Activated CD8-positive, alpha-beta T cell treated with anti-CD3 and anti-CD28 coated beads for 36 hours (primary cell): ENCODE results near the gene ELANE. TPM values are rescaled to one million over a fixed set of nuclear protein-coding genes. Genes with fewer than 3 reads are reported as not detected.

Experiments used
- ATAC-seq: fragments of 200-7000 bp; cut with Tn5 transposase; one replicate; pipeline ENCODE4 v1.10.0; 2021; ENCODE audit warnings: mild to moderate bottlenecking, moderate library complexity
- CTCF ChIA-PET: fragments of 350-600 bp; sonication (Branson Sonifier 250); formaldehyde crosslinking; loops from one replicate; lab custom pipeline; 2021; ENCODE audit warnings: antibody characterized with exemption; lab: Charles Lee
- POLR2A ChIA-PET: fragments of 350-600 bp; sonication (Branson Sonifier 250); formaldehyde crosslinking; loops from one replicate; lab custom pipeline; 2021; ENCODE audit warnings: antibody characterized with exemption; lab: Charles Lee
- DNase-seq: peaks from one replicate; pipeline ENCODE4 v3.0.0-alpha.2; 2020
- H3K27ac Mint-ChIP-seq: one replicate; pipeline ENCODE4 v1.8.0; 2021; ENCODE audit warnings: mild to moderate bottlenecking, mixed read lengths
- H3K27me3 Mint-ChIP-seq: one replicate; pipeline ENCODE4 v1.8.0; 2021; ENCODE audit warnings: mixed read lengths
- H3K36me3 Mint-ChIP-seq: one replicate; pipeline ENCODE4 v1.8.0; 2021; ENCODE audit warnings: low read depth, mixed read lengths
- H3K4me1 Mint-ChIP-seq: one replicate; pipeline ENCODE4 v1.8.0; 2021; ENCODE audit warnings: low read depth, mixed read lengths
- H3K4me3 Mint-ChIP-seq: one replicate; pipeline ENCODE4 v1.8.0; 2021; ENCODE audit warnings: mild to moderate bottlenecking, moderate library complexity, mixed read lengths
- H3K9me3 Mint-ChIP-seq: one replicate; pipeline ENCODE4 v1.8.0; 2021; ENCODE audit warnings: mixed read lengths
- CTCF ChIP-seq: fragments of 200-600 bp; IDR thresholded peaks from one replicate; pipeline ENCODE4 v1.8.0; 2022; ENCODE audit warnings: antibody characterized with exemption, mild to moderate bottlenecking
- intact Hi-C: fragments of 100-400 bp; cut with micrococcal nuclease; formaldehyde crosslinking; loops from one replicate; pipeline ENCODE4 v1.10.0; 2022
- total RNA-seq, 2 experiments: library from RNA; stranded (reverse); gene quantifications; one replicate each; pipeline ENCODE4 v1.2.3, GENCODE V29; 2021

Gene ELANE
- total RNA-seq, 2 experiments from 2014 or later, result not detected

GRCh38 chr19:892894-893689, 41.0 kb downstream of the ELANE start, which contains the start of the genes MED16 and RNU6-9:
MED16 (minus strand) TSS chr19:893187; CDS start chr19:891131, 2,056 bp downstream.
RNU6-9 (plus strand) TSS chr19:893484.
- H3K4me1 Mint-ChIP-seq, result peaks cover 13% of the 10 kb centered on the region
- DNase-seq (peak; percentile 95), ATAC-seq (peak; percentile 92)
- CTCF ChIA-PET, result interaction anchor here (0.8 to 1.5 kb wide), 7 partner anchors 9 to 123 kb away, joined by 3 to 6 read pairs (median 5); partner anchors contain the start of genes KISS1R and WDR18
- POLR2A ChIA-PET, result interaction anchor here (0.6 to 1.9 kb wide), 11 partner anchors 9 to 133 kb away, joined by 3 to 15 read pairs (median 3); partner anchors contain the start of gene WDR18
- H3K9me3 Mint-ChIP-seq, result no peaks in the 10 kb centered on the region
- H3K4me3 Mint-ChIP-seq, result peak within 1 kb of the TSS; percentile 76
- no peak for TF ChIP-seq CTCF
- H3K27ac Mint-ChIP-seq, result peak within 1 kb of the TSS; percentile 99
- intact Hi-C loops, result no loop called here
- H3K27me3 Mint-ChIP-seq, result no peaks in the 10 kb centered on the region
- H3K36me3 Mint-ChIP-seq, result peaks cover 4% of the 10 kb centered on the region

GRCh38 chr19:896434-896833, 44.3 kb downstream of the ELANE start:
- Mint-ChIP-seq H3K4me3 (no peak overlapping the region), H3K27ac (no peak overlapping the region)

GRCh38 chr19:896999-897398, 44.9 kb downstream of the ELANE start:
- no peaks in the 10 kb centered on the region for H3K9me3 Mint-ChIP-seq

More at GRCh38 chr19:896434-896833, 44.3 kb downstream of the ELANE start:
- TF ChIP-seq CTCF, result no peak
- Mint-ChIP-seq H3K9me3 (no peaks in the 10 kb centered on the region), H3K4me1 (peaks cover 14% of the 10 kb centered on the region), H3K27me3 (no peaks in the 10 kb centered on the region), H3K36me3 (peaks cover 9% of the 10 kb centered on the region)
- POLR2A ChIA-PET, result interaction anchor here (0.7 kb wide), 2 partner anchors 13 to 42 kb away, joined by 3 read pairs; no protein-coding TSS in a partner anchor
- intact Hi-C loops, result no loop called here
- ATAC-seq (no peak), DNase-seq (no peak)
- CTCF ChIA-PET, result no interaction called here

GRCh38 chr19:897442-898039, 45.4 kb downstream of the ELANE start:
- H3K36me3 Mint-ChIP-seq, result peaks cover 9% of the 10 kb centered on the region
- no peak for TF ChIP-seq CTCF
- peaks cover 12% of the 10 kb centered on the region for H3K4me1 Mint-ChIP-seq
- CTCF ChIA-PET, result interaction anchor here (1.1 kb wide), 1 partner anchor 104 kb away, joined by 3 read pairs; no protein-coding TSS in a partner anchor
- no peaks in the 10 kb centered on the region for H3K27me3 Mint-ChIP-seq
- intact Hi-C loops, result no loop called here
- H3K4me3 Mint-ChIP-seq, result no peak overlapping the region
- ATAC-seq (no peak), DNase-seq (no peak)
- POLR2A ChIA-PET, result interaction anchor here (0.7 to 1.2 kb wide), 2 partner anchors 12 kb away, joined by 3 read pairs; no protein-coding TSS in a partner anchor
- H3K27ac Mint-ChIP-seq, result no peak overlapping the region
- no peaks in the 10 kb centered on the region for H3K9me3 Mint-ChIP-seq

More at GRCh38 chr19:896999-897398, 44.9 kb downstream of the ELANE start:
- Mint-ChIP-seq H3K4me3 (no peak overlapping the region), H3K27ac (no peak overlapping the region), H3K36me3 (peaks cover 9% of the 10 kb centered on the region), H3K4me1 (peaks cover 15% of the 10 kb centered on the region), H3K27me3 (no peaks in the 10 kb centered on the region)
- POLR2A ChIA-PET, result interaction anchor here (0.7 kb wide), 1 partner anchor 12 kb away, joined by 3 read pairs; no protein-coding TSS in a partner anchor
- CTCF ChIA-PET, result interaction anchor here (1.1 kb wide), 1 partner anchor 105 kb away, joined by 3 read pairs; no protein-coding TSS in a partner anchor
- ATAC-seq (no peak), DNase-seq (no peak)
- TF ChIP-seq CTCF, result no peak
- intact Hi-C loops, result no loop called here
